PC-3 (cell line): ENCODE measurements around the gene RBKS. TPM values are rescaled to one million over a fixed set of nuclear protein-coding genes. Genes with fewer than 3 reads are reported as not detected.
"Not testable (repeated sequence)": the region's sequence is repeated elsewhere in the genome, so short reads cannot be mapped to it uniquely, and the experiment has no call there.

ENCODE experiments used
- ATAC-seq: fragments of 200-7000 bp; cut with Tn5 transposase; 2 replicates; pipeline ENCODE4 v1.9.1; 2020; ENCODE audit warnings: mild to moderate bottlenecking, moderate library complexity
- BruUV-seq: library from RNA; stranded (reverse); fragments of 400-500 nt; replicated peaks from 2 replicates; lab custom pipeline; 2021; lab: Mats Ljungman, UMichigan
- CTCF ChIA-PET: fragments of 300-600 bp; sonication (Branson Sonifier 250); formaldehyde crosslinking; loops from one replicate; lab custom pipeline; 2022; ENCODE audit warnings: antibody characterized with exemption; lab: Charles Lee
- POLR2A ChIA-PET: fragments of 300-600 bp; sonication (Branson Sonifier 250); formaldehyde crosslinking; loops from one replicate; lab custom pipeline; 2022; ENCODE audit warnings: antibody characterized with exemption; ENCODE audit not compliant: unreplicated experiment; lab: Charles Lee
- DNase-seq: peaks from one replicate; pipeline ENCODE4 v3.0.0-alpha.2; 2015
- H2AFZ ChIP-seq: fragments of 300-600 bp; sonication (generic); 2 replicates; pipeline ENCODE4 v1.6.0; 2016; ENCODE audit warnings: antibody characterized with exemption, low read length
- H3F3A ChIP-seq: fragments of 300-600 bp; sonication (generic); one replicate; pipeline ENCODE4 v1.6.0; 2017; ENCODE audit warnings: antibody characterized with exemption, low read length, control low read depth, mild to moderate bottlenecking; ENCODE audit not compliant: unreplicated experiment
- H3K27ac ChIP-seq: fragments of 300-600 bp; sonication (generic); 2 replicates; pipeline ENCODE4 v1.5.1; 2016; ENCODE audit warnings: mild to moderate bottlenecking, low read length
- H3K27me3 ChIP-seq: fragments of 300-600 bp; sonication (generic); 2 replicates; pipeline ENCODE4 v1.6.1; 2016; ENCODE audit warnings: low read length, mixed read lengths
- H3K36me3 ChIP-seq: fragments of 300-600 bp; sonication (generic); 2 replicates; pipeline ENCODE4 v1.6.1; 2016; ENCODE audit warnings: low read depth, mixed run types, low read length, mixed read lengths
- H3K4me1 ChIP-seq: fragments of 300-600 bp; sonication (generic); 2 replicates; pipeline ENCODE4 v1.5.1; 2016; ENCODE audit warnings: low read length; ENCODE audit not compliant: insufficient read depth
- H3K4me2 ChIP-seq: fragments of 300-600 bp; sonication (generic); 2 replicates; pipeline ENCODE4 v1.6.0; 2016; ENCODE audit warnings: low read length
- H3K4me3 ChIP-seq: fragments of 300-600 bp; sonication (generic); 2 replicates; pipeline ENCODE4 v1.5.1; 2016; ENCODE audit warnings: mild to moderate bottlenecking, low read length, mixed read lengths
- H3K79me2 ChIP-seq: fragments of 300-600 bp; sonication (generic); 2 replicates; pipeline ENCODE4 v1.6.1; 2017; ENCODE audit warnings: low read length, mixed read lengths
- H3K9ac ChIP-seq: fragments of 300-600 bp; sonication (generic); 2 replicates; pipeline ENCODE4 v1.6.0; 2016; ENCODE audit warnings: mild to moderate bottlenecking, low read length
- H3K9me2 ChIP-seq: fragments of 300-600 bp; sonication (generic); replicated peaks from 2 replicates; pipeline ENCODE4 v1.6.1; 2016; ENCODE audit warnings: mixed run types, low read length, mixed read lengths
- H3K9me3 ChIP-seq: fragments of 300-600 bp; sonication (generic); 2 replicates; pipeline ENCODE4 v1.6.1; 2016; ENCODE audit warnings: low read length, mixed read lengths
- H4K20me1 ChIP-seq: fragments of 300-600 bp; sonication (generic); 2 replicates; pipeline ENCODE4 v1.6.1; 2016; ENCODE audit warnings: low read length, mixed read lengths
- CTCF ChIP-seq: fragments of 300-600 bp; sonication (generic); conservative IDR thresholded peaks from 2 replicates; pipeline ENCODE4 v1.5.1; 2017; ENCODE audit warnings: antibody characterized with exemption, low read depth, mild to moderate bottlenecking, low read length
- EZH2 ChIP-seq: fragments of 300-600 bp; sonication (generic); IDR thresholded peaks from one replicate; pipeline ENCODE4 v1.6.1; 2017; ENCODE audit warnings: antibody characterized with exemption, mild to moderate bottlenecking, low read length; ENCODE audit not compliant: unreplicated experiment
- EZH2phosphoT487 ChIP-seq: fragments of 300-600 bp; sonication (generic); IDR thresholded peaks from 2 replicates; pipeline ENCODE4 v1.6.1; 2018; ENCODE audit warnings: mild to moderate bottlenecking, antibody characterized with exemption, low read length, borderline replicate concordance
- intact Hi-C: fragments of 100-400 bp; cut with micrococcal nuclease; formaldehyde crosslinking; loops from 2 replicates; pipeline ENCODE4 v1.9.0; 2023
- total RNA-seq: library from RNA; depleted of rRNA; stranded (reverse); fragments of >200 nt; gene quantifications from 2 replicates; pipeline ENCODE4 v1.2.3, GENCODE V29; 2014

Gene RBKS
- total RNA-seq, 1 experiment from 2014 or later = 1.8 TPM

- Histone ChIP-seq H3K36me3 (no peaks in the 10 kb centered on the region), H3K27me3 (no peaks in the 10 kb centered on the region), H3K4me2 (no peak overlapping the region), H3K4me3 (no peak overlapping the region), H3K9ac (no peak overlapping the region), H3K9me3 (no peaks in the 10 kb centered on the region), H3F3A (no peaks in the 10 kb centered on the region), H3K27ac (no peak overlapping the region), H3K4me1 (no peaks in the 10 kb centered on the region; the same call in 1 of the 2 replicates), H3K9me2 (no peaks in the 10 kb centered on the region), H3K79me2 (no peaks in the 10 kb centered on the region), H2AFZ (no peak overlapping the region), H4K20me1 (no peaks in the 10 kb centered on the region)
- intact Hi-C loops = no loop called here
- no peak for DNase-seq
- BruUV-seq = no TSS peak
- POLR2A ChIA-PET = no interaction called here
- TF ChIP-seq EZH2phosphoT487 (no peak), CTCF (no peak), EZH2 (no peak)
- CTCF ChIA-PET = no interaction called here
- ATAC-seq = no peak
These were observed 142.3 kb downstream of the RBKS start for GRCh38 chr2:27747827-27748352.

GRCh38 chr2:27746325-27746724 lies 143.9 kb downstream of the RBKS start:
- DNase-seq = no peak
- TF ChIP-seq EZH2phosphoT487 (no peak), EZH2 (no peak), CTCF (no peak)
- Histone ChIP-seq H3K9me3 (no peaks in the 10 kb centered on the region), H4K20me1 (no peaks in the 10 kb centered on the region), H3K9me2 (no peaks in the 10 kb centered on the region), H3K4me3 (no peak overlapping the region), H3K36me3 (no peaks in the 10 kb centered on the region), H2AFZ (no peak overlapping the region), H3K79me2 (no peaks in the 10 kb centered on the region), H3K9ac (no peak overlapping the region), H3K4me1 (no peaks in the 10 kb centered on the region), H3F3A (no peaks in the 10 kb centered on the region), H3K27me3 (no peaks in the 10 kb centered on the region), H3K4me2 (no peak overlapping the region), H3K27ac (no peak overlapping the region)
- intact Hi-C loops = no loop called here
- ChIA-PET POLR2A (no interaction called here), CTCF (no interaction called here)
- BruUV-seq = no TSS peak
- ATAC-seq = no peak

- POLR2A ChIA-PET = interaction anchor here (0.6 kb wide), 1 partner anchor 443 kb away, joined by 3 read pairs; no protein-coding TSS in a partner anchor
- H4K20me1 ChIP-seq, BruUV-seq, H3F3A ChIP-seq, H2AFZ ChIP-seq, H3K27me3 ChIP-seq, DNase-seq, CTCF ChIA-PET, intact Hi-C loops, H3K9ac ChIP-seq, H3K79me2 ChIP-seq, H3K4me1 ChIP-seq, H3K27ac ChIP-seq, H3K36me3 ChIP-seq, H3K4me2 ChIP-seq, ATAC-seq, H3K9me3 ChIP-seq, H3K9me2 ChIP-seq, H3K4me3 ChIP-seq: not testable (repeated sequence)
These were observed 144.7 kb downstream of the RBKS start for GRCh38 chr2:27745494-27745893.
